Measurements from ENCODE around the gene MBD5.
"Not testable (repeated sequence)": the region's sequence is repeated elsewhere in the genome, so short reads cannot be mapped to it uniquely, and the experiment has no call there.

MBD5 gene

GRCh38 chr2:148526509-148527346 is 505.8 kb downstream of the MBD5 start:
- DNase-seq (ENCODE audit: low spot score) = no peak

GRCh38 chr2:148527488-148528340 is 506.8 kb downstream of the MBD5 start:
- DNase-seq (ENCODE audit: low spot score) = no peak

DNA sequence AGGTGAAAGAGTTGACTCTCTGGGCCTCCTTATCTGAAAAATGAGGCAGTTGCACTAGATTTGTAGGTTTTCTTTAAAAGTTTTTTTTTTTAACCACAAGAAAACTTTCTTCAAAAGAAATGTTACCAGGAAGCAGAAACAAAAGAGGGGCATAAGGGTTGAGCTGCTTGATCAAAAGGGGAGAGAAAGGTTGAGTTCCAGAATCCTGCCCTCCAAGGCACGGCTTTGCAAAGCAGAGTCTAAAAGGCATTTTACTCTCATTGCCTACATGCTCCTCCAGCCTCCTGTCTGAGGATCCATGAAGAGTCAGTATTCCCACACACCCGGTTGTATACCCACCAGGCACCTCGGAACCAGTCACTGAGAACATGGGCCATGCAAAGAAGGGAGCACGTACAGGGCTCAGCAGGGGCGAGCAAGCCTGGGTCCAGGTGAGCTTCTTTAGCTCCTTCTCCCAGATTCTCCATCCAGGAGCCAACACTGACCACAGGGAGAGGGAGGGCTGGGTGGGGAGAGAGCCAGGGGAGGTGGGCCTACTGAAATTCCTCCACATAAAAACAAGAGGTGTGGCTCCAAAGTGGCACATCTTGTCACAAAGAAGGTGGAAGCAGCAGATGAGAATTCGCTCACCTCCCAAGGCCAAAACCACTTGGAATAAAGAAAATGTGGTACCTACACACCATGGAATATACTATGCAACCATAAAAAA is 507.6 kb downstream of the MBD5 start:
- no peak for DNase-seq (ENCODE audit: low spot score)

DNA sequence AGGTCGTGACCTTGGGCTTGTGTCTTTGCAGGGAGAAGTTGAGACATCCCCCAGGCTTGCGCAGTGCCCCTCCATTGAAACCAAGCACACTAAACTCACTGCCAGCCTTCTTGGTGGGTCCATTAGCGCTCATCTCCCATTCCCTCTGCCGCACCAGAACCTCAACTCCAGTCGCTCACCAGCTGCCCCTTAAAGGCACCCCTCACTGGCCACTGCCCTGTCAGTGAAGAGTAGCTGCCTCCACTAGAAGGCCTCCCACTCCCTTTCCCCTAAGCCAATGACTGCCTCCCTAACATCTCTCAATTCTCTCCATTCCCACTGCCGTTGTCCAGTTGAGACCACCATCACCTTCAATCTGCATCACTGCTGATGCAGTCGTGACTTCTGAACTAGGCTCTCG is 508.9 kb downstream of the MBD5 start:
- no peak for DNase-seq (ENCODE audit: low spot score)

DNA sequence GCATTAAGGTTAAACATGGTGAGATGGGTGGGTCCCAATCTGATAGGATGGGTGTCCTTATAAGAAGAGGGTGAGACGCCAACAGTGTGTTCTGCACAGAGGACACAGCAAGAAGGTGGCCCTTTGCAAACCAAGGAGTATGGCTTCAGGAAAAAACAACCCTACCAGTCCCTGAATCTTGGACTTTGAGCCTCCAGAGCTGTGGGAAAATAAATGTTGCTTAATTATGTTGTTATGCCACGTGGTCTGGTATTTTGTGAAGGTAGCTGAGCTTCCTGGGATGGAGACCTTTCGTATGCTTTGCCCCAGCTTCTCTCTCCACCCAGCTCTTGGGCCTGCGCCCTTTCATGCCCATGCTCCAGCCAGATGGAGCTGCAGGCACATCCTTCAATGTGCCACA is 509.5 kb downstream of the MBD5 start:
- no peak for DNase-seq (ENCODE audit: low spot score)

DNA sequence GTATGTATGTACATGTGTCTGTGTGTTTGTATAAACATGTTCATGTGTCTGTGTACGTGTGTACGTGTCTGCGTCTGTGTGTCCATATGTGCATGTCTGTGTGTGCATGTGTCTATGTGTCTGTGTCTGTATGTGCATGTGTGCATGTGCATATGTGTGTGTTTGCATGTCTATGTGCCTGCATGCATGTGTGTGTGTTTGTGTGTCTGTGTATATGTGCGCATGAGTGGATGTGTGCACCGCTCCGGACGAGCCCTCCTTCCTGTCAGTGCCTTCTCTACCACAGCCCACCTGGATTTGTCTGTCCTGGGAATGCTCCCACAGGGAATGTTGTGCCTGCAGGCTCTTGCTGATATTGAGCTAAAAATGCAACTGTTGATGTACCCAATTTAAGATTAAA is 510.3 kb downstream of the MBD5 start:
- no peak for DNase-seq (ENCODE audit: low spot score)

DNA sequence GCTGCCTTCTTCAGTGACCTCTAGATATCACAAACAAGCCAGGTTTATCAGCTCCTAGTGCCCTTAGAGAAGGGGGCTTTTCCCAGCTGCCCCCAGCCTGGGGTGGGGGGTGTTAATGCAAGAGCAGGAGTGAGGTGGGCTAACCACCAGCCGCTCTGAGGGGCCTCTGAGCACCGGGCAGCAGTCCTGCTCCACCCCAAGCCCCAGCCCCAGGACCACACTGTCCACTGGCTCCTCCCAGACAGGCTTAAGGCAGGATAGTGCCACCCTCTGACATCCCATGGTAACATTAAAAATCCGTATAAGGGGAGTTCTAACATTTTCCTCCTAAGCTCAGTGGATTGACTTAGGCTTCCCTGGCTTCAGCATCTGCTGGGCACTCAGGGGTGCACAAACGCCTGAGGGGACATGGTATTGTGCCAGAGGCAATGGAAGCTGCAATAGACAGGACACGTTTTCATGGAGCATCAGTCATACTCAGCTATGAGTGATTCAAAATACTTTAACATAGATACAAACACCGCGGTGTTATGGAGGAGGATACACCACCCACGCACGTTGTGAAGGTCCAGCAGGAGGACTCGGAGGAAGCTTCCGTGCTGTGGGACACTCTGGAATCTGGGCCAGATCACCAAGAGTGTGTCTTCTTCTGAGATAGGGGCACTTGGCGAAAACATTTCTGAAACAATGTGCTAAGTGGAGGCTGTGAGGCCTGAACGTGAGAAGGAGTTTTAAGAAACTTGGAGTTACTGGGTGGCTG is 511.0 kb downstream of the MBD5 start:
- DNase-seq (ENCODE audit: low spot score) = no peak

DNA sequence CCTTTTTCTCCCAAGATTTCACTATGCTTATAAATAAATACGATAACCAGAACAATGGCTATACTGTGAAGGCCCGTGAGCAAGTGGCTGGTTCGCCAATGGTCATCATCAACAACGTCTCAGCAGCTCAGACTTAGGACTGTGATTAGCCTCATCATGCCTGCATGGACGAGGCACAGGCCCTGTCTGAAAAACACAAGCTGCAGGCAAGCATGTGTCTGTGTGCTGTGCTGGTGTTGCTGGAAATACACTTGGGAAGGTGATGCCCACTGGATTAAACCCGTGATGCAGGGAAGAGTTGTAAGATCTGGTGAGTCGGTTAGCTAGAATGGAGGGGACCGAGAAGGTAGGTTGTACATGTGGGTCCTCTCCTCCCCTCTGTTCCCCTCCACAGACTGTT is 512.1 kb downstream of the MBD5 start:
- no peak for DNase-seq (ENCODE audit: low spot score)

GRCh38 chr2:148533685-148534084 is 512.8 kb downstream of the MBD5 start:
- DNase-seq (ENCODE audit: low spot score) = no peak

GRCh38 chr2:148534416-148535204 is 513.7 kb downstream of the MBD5 start:
- no peak for DNase-seq (ENCODE audit: low spot score)

- no peak for DNase-seq (ENCODE audit: low spot score)
Measured at GRCh38 chr2:148538375-148538774, 517.5 kb downstream of the MBD5 start.

GRCh38 chr2:148540022-148540421 is 519.1 kb downstream of the MBD5 start:
- DNase-seq (ENCODE audit: low spot score) = no peak

- no peak for DNase-seq (ENCODE audit: low spot score)
Measured at GRCh38 chr2:148541792-148542191, 520.9 kb downstream of the MBD5 start.

DNA sequence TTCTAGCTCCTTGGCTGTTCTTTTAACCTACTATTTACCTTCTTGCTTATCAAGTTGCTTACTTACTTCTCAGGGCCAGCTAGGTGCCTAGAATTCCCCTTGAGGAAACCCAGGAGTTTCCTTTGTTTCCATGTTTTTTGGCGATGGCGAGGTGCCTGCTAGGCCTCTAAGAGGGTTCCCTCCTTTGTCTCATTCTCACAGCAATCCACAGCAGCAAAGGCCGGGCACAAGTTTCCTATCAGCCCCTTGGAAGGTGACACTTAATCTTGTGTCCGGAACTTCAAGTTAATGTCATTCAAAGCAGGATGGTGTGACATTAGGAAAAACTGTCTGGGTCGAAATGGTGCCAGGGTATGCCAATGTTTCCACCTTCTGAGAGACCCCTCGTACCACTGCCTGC is 521.7 kb downstream of the MBD5 start:
- DNase-seq (ENCODE audit: low spot score) = no peak

DNA sequence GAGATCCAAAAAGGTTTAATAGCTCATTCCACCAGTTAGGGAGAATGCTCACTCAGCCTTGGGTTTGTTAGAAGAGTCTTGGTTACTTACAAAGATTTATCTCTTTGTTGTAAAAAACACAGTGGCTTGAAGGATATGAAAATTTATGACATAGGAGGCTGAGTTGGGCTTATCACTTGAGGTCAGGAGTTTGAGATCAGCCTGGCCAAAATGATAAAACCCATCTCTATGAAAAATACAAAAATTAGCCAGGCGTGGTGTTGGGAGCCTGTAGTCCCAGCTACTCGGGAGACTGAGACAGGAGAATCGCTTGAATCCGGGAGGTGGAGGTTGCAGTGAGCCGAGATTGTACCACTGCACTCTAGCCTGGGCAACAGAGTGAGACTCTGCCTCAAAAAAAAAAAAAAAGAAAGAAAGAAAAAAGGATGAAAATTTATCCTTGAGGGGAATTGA is 522.2 kb downstream of the MBD5 start:
- not testable (repeated sequence) for DNase-seq (ENCODE audit: low spot score)

DNA sequence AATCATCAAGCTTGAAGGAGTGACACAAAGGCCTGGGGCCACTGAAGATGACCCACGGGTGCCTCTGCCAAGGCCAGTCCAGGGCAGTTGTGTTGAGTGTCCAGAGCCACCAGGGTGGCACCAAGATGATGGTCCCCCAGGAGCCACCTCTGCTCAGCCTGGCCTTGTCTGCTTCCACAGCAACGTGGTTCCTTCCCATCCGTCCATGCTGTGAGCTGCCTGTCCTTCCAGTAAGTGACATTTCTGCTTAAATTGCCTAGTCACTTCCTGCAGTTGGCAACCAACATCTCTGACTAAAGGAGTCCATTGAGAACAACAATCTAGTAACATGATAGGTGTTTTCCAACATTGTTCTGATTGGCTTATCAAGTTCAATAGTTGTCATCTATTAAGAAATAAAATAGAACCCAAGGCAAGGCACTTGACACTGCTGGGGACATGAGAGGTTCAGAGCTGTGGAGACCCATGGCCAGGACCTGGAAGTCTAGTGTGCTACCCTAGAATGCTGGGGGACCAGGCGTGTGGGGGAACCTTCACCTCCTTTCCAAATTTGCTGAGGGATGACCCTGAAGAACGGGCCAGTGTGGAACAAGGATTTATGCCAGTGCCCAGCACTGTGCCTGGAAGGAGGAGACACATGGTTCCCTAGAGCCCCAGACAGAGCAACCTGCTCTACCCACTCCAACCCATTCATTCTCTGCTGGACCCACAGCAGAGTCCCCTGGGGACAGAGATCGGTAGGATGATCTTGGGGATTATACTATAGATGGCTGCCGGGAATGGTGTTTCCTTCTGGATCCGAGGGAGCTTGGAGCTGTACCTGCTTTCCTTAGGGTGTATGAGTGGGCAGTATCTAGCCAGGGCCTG is 524.7 kb downstream of the MBD5 start:
- DNase-seq (ENCODE audit: low spot score) = no peak

- DNase-seq (ENCODE audit: low spot score) = no peak
Measured at GRCh38 chr2:148546270-148546669, 525.4 kb downstream of the MBD5 start.

DNA sequence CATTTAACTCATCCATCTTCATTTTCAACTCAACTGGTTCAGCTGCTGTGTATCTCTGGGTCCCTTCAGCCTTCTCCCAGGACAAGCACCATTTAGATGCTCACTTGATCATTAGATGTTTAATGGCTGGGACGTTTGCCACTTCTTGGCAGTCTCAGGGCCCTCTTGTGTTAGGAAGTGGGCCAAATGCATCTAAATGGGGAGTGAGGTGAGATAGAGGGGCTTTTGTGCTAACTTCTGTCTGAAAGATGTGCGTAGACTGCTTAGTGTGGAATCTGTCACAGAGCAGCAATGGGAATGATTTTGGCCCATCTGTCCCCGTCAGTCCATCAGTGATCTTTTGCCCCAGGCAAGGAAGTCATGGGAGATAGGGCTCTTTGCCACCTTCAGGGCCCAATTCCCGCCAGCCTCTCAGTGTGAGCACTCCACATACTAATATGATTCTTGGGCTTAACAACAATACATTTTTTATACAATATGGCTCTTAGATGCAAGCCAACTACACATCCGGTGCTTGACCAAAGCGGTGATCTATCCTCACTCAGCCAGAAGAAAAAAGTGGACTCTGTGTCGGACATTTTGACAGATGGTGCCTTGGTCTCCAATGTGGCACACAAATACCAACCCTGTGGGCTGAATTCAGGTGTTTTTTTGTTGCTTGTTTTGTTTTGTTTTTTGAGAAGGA is 528.0 kb downstream of the MBD5 start:
- no peak for DNase-seq (ENCODE audit: low spot score)

DNA sequence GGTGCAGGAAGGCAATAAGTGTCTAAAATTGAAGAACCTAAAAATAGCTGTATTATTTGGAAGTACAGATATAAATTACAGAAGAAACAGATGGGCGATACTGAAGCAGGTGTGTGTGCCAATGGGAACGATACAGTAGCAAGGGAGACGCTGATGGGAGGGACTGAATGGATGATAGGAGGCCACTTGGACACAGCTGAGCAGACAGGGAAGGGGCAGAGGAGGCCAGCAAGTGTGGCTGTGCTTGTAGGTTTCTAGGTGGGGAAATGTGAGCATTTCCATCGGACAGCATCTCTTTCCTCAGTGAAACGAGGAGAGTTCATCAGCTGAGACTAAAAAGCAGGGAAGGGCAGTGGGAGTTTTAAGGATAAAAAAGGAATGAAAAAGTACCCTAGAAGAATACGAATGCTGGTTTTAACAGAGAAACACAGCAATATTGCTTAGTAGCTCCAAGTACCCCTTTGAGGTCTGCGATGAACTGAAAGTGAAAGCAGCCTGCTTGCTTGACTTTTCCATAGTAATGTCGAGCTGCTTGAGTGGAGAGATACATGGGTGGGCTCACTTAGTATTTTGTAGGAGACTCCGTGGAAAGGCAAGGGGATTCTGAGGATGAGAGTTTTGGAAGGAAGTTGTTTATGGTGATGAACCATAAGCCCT is 531.9 kb downstream of the MBD5 start:
- no peak for DNase-seq (ENCODE audit: low spot score)

All from HuH-7.5 (cell line).